Glutamatergic neuron (in vitro differentiated cells): ENCODE results near the gene LPIN1. TPM values are rescaled to one million over a fixed set of nuclear protein-coding genes. Genes with fewer than 3 reads are reported as not detected.
A peak's percentile ranks its signal among the peaks of the same experiment; 100 is the strongest.

Source experiments
- DNase-seq: peaks from one replicate; pipeline ENCODE4 v3.0.0; 2022
- H3K27ac Mint-ChIP-seq: one replicate; pipeline ENCODE4 v1.8.0; 2020; ENCODE audit warnings: mild to moderate bottlenecking, mixed read lengths, inconsistent platforms; ENCODE audit not compliant: unreplicated experiment
- H3K27me3 Mint-ChIP-seq: one replicate; pipeline ENCODE4 v1.8.0; 2020; ENCODE audit warnings: mild to moderate bottlenecking, moderate library complexity, mixed read lengths, inconsistent platforms; ENCODE audit not compliant: unreplicated experiment
- H3K36me3 Mint-ChIP-seq: one replicate; pipeline ENCODE4 v1.8.0; 2020; ENCODE audit warnings: mild to moderate bottlenecking, mixed read lengths, inconsistent platforms; ENCODE audit not compliant: unreplicated experiment
- H3K4me1 Mint-ChIP-seq: one replicate; pipeline ENCODE4 v1.8.0; 2020; ENCODE audit warnings: mild to moderate bottlenecking, low read depth, mixed read lengths, inconsistent platforms; ENCODE audit not compliant: unreplicated experiment
- H3K4me3 Mint-ChIP-seq: one replicate; pipeline ENCODE4 v1.8.0; 2020; ENCODE audit warnings: mild to moderate bottlenecking, mixed read lengths, inconsistent platforms; ENCODE audit not compliant: unreplicated experiment
- H3K9me3 Mint-ChIP-seq: one replicate; pipeline ENCODE4 v1.8.0; 2020; ENCODE audit warnings: mild to moderate bottlenecking, moderate library complexity, mixed read lengths, inconsistent platforms; ENCODE audit not compliant: unreplicated experiment
- CTCF ChIP-seq: fragments of 200-600 bp; sonication (generic); IDR thresholded peaks from one replicate; pipeline ENCODE4 v1.5.0; 2021; ENCODE audit not compliant: partially characterized antibody, unreplicated experiment
- total RNA-seq: library from RNA; stranded (reverse); fragmentation: NEBNext Ultra II Directional; extraction: Animal tissue kit (Norgen Biotek cat#: 25700); gene quantifications from one replicate; pipeline ENCODE4 v1.2.1, GENCODE V29; 2021; ENCODE audit not compliant: unreplicated experiment

Gene LPIN1
- total RNA-seq, 1 donor from 2014 or later, result 142 TPM

- TF ChIP-seq CTCF, result no peak
- no peak overlapping the region for H3K4me3 Mint-ChIP-seq
- no peaks in the 10 kb centered on the region for H3K27me3 Mint-ChIP-seq
- no peak overlapping the region for H3K27ac Mint-ChIP-seq
- H3K36me3 Mint-ChIP-seq, result no peaks in the 10 kb centered on the region
- H3K9me3 Mint-ChIP-seq, result no peaks in the 10 kb centered on the region
- H3K4me1 Mint-ChIP-seq, result peaks cover 2% of the 10 kb centered on the region
- DNase-seq, result no peak
Measured at GRCh38 chr2:11777066-11777782, 30.8 kb downstream of the LPIN1 start.

- Mint-ChIP-seq H3K4me3 (no peak overlapping the region), H3K27ac (no peak overlapping the region), H3K4me1 (peaks cover 2% of the 10 kb centered on the region), H3K27me3 (no peaks in the 10 kb centered on the region), H3K9me3 (no peaks in the 10 kb centered on the region), H3K36me3 (no peaks in the 10 kb centered on the region)
- TF ChIP-seq CTCF, result no peak
- no peak for DNase-seq
Measured at GRCh38 chr2:11777886-11778415, 31.5 kb downstream of the LPIN1 start.

GRCh38 chr2:11778416-11778815, 32.0 kb downstream of the LPIN1 start:
- no peaks in the 10 kb centered on the region for H3K27me3 Mint-ChIP-seq
- H3K9me3 Mint-ChIP-seq, result no peaks in the 10 kb centered on the region
- H3K36me3 Mint-ChIP-seq, result no peaks in the 10 kb centered on the region
- H3K4me3 Mint-ChIP-seq, result no peak overlapping the region
- no peak for DNase-seq
- no peak overlapping the region for H3K27ac Mint-ChIP-seq
- H3K4me1 Mint-ChIP-seq, result peaks cover 2% of the 10 kb centered on the region
- no peak for TF ChIP-seq CTCF

GRCh38 chr2:11778923-11779757, 32.7 kb downstream of the LPIN1 start:
- Mint-ChIP-seq H3K4me3 (no peak overlapping the region), H3K9me3 (no peaks in the 10 kb centered on the region), H3K4me1 (peaks cover 2% of the 10 kb centered on the region), H3K27me3 (no peaks in the 10 kb centered on the region), H3K36me3 (no peaks in the 10 kb centered on the region), H3K27ac (peak overlapping the region; percentile 15)
- peak; percentile 99 for TF ChIP-seq CTCF
- DNase-seq, result peak; percentile 91
